Epidermal melanocyte (primary cell): ENCODE measurements around the gene NCOA4.
"Not testable (repeated sequence)": the region's sequence is repeated elsewhere in the genome, so short reads cannot be mapped to it uniquely, and the experiment has no call there.

Experiments
- DNase-seq: peaks from one replicate; pipeline ENCODE4 v3.0.0; 2011; ENCODE audit warnings: low spot score; ENCODE audit not compliant: insufficient read length

Gene NCOA4

GRCh38 chr10:46020344-46020657 is 10.1 kb downstream of the NCOA4 start:
- no peak for DNase-seq

- no peak for DNase-seq
These were observed 10.7 kb downstream of the NCOA4 start for GRCh38 chr10:46019569-46020343.

GRCh38 chr10:46019177-46019528 is 11.3 kb downstream of the NCOA4 start:
- DNase-seq: no peak

- no peak for DNase-seq
These were observed 11.8 kb downstream of the NCOA4 start for GRCh38 chr10:46018453-46019176.

GRCh38 chr10:46017733-46018132 is 12.7 kb downstream of the NCOA4 start:
- DNase-seq: no peak

- DNase-seq: no peak
These were observed 13.6 kb downstream of the NCOA4 start for GRCh38 chr10:46016811-46017210.

- no peak for DNase-seq
These were observed 14.2 kb downstream of the NCOA4 start for GRCh38 chr10:46016190-46016589.

GRCh38 chr10:46014683-46015405 is 15.6 kb downstream of the NCOA4 start:
- DNase-seq: no peak

- DNase-seq: no peak
These were observed 16.2 kb downstream of the NCOA4 start for GRCh38 chr10:46014206-46014605.

- DNase-seq: no peak
These were observed 17.7 kb downstream of the NCOA4 start for GRCh38 chr10:46012746-46013145.

- DNase-seq: no peak
These were observed 24.2 kb downstream of the NCOA4 start for GRCh38 chr10:46006219-46006618.

GRCh38 chr10:46005383-46005782 is 25.0 kb downstream of the NCOA4 start:
- no peak for DNase-seq

GRCh38 chr10:46004963-46005362 is 25.5 kb downstream of the NCOA4 start:
- DNase-seq: no peak

GRCh38 chr10:46002916-46003693 is 27.3 kb downstream of the NCOA4 start:
- no peak for DNase-seq

GRCh38 chr10:46002189-46002687 is 28.2 kb downstream of the NCOA4 start:
- not testable (repeated sequence) for DNase-seq

- no peak for DNase-seq
These were observed 29.2 kb downstream of the NCOA4 start for GRCh38 chr10:46001187-46001756.

GRCh38 chr10:46000538-46000937 is 29.9 kb downstream of the NCOA4 start:
- no peak for DNase-seq

GRCh38 chr10:45999955-46000354 is 30.5 kb downstream of the NCOA4 start:
- DNase-seq: not testable (repeated sequence)

GRCh38 chr10:45997994-45998763 is 32.2 kb downstream of the NCOA4 start:
- DNase-seq: no peak

GRCh38 chr10:45997557-45997956 is 32.9 kb downstream of the NCOA4 start:
- no peak for DNase-seq
